ENCODE data around the gene ESF1. TPM values are rescaled to one million over a fixed set of nuclear protein-coding genes. Genes with fewer than 3 reads are reported as not detected.

ESF1 gene
- total RNA-seq, 1 donor from 2014 or later, result 14.0 TPM

DNA sequence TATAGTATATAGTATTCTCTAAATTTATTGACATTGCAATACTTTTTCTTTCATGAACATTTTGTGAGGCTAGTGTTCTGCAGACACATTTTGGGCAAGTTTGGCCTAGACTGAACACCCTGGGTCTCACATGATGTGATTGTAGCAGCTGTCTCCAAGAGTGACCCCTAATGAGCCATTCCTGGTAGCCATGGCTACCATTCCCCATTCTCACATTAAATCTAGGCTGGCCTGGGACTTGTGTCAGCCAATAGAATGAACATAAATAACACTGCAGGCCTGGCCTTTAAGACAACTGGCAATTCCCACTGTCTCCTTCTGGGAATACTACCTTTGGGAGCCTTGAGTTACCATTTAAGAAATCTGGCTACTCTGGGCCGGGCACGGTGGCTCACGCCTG, 108.0 kb downstream of the ESF1 start:
- Histone ChIP-seq H3K4me1 (peaks cover 12% of the 10 kb centered on the region), H3K4me3 (no peak overlapping the region), H3K27ac (no peak overlapping the region), H3K36me3 (no peaks in the 10 kb centered on the region), H3K27me3 (no peaks in the 10 kb centered on the region), H3K9me3 (no peaks in the 10 kb centered on the region)
- TF ChIP-seq, protein P1, sequence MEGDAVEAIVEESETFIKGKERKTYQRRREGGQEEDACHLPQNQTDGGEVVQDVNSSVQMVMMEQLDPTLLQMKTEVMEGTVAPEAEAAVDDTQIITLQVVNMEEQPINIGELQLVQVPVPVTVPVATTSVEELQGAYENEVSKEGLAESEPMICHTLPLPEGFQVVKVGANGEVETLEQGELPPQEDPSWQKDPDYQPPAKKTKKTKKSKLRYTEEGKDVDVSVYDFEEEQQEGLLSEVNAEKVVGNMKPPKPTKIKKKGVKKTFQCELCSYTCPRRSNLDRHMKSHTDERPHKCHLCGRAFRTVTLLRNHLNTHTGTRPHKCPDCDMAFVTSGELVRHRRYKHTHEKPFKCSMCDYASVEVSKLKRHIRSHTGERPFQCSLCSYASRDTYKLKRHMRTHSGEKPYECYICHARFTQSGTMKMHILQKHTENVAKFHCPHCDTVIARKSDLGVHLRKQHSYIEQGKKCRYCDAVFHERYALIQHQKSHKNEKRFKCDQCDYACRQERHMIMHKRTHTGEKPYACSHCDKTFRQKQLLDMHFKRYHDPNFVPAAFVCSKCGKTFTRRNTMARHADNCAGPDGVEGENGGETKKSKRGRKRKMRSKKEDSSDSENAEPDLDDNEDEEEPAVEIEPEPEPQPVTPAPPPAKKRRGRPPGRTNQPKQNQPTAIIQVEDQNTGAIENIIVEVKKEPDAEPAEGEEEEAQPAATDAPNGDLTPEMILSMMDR (IDR thresholded peaks at IDR 0.05), result no peak
- no peak for TF ChIP-seq POLR2A (IDR thresholded peaks at IDR 0.05)
- no peak for TF ChIP-seq POLR2AphosphoS5 (IDR thresholded peaks at IDR 0.05; ENCODE audit: insufficient read depth in 1 of 2, low read depth in 1 of 2)
- DNase-seq (ENCODE audit: extremely low spot score in 2 of 2), result no peak
- intact Hi-C loops (cut with DNase I), result no loop called here

DNA sequence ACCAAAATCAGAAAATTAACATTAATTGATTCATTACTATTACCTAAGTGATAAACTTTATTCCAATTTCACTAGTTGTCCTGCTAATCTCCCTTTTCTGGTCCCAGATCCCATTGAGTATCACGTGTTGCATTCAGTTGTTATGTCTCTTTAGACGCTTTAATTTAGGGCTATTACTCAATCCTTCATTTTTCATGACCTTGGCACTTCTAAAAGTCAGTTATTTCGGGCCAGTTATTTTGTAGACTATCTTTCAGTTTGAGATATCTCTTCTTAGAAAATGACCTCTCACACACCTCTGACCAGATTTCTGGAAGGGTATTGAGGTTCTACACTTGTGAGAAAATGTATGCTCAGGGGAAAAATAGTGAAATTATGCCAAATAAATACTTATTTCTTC, 112.0 kb downstream of the ESF1 start:
- Histone ChIP-seq H3K4me1 (peaks cover 21% of the 10 kb centered on the region), H3K4me3 (no peak overlapping the region), H3K9me3 (no peaks in the 10 kb centered on the region), H3K36me3 (no peaks in the 10 kb centered on the region), H3K27me3 (no peaks in the 10 kb centered on the region), H3K27ac (no peak overlapping the region)
- DNase-seq (ENCODE audit: extremely low spot score in 2 of 2), result no peak
- TF ChIP-seq POLR2AphosphoS5 (IDR thresholded peaks at IDR 0.05; ENCODE audit: insufficient read depth in 1 of 2, low read depth in 1 of 2), result no peak
- intact Hi-C loops (cut with DNase I), result no loop called here

DNA sequence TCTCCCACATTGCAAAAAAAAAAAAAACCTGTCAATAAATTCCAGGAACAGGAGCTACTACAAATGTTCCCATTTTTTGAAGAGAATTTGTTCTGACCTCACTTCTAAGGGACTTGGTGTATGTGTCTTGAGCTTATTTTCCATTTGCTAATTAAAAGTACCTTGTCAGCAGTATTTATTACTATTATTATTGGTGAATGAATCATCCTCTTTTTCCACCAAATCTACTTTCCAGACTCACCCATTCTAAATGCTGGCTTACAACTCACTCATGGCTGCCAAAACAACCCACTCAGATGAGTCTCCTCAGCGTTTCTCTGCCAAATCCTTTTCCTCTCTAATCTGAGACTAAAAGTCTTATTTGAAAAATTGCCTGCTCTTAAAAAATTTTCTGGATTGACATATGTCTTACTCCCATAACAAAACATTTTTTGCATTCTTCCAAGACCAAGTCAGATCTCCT, 112.8 kb downstream of the ESF1 start:
- H3K27ac ChIP-seq, result peak overlapping the region; percentile 19
- H3K36me3 ChIP-seq, result no peaks in the 10 kb centered on the region
- H3K27me3 ChIP-seq, result no peaks in the 10 kb centered on the region
- intact Hi-C loops (cut with DNase I), result no loop called here
- no peak overlapping the region for H3K4me3 ChIP-seq
- H3K9me3 ChIP-seq, result no peaks in the 10 kb centered on the region
- TF ChIP-seq POLR2A (IDR thresholded peaks at IDR 0.05), result no peak
- no peak for TF ChIP-seq POLR2AphosphoS5 (IDR thresholded peaks at IDR 0.05; ENCODE audit: insufficient read depth in 1 of 2, low read depth in 1 of 2)
- TF ChIP-seq, protein P1 (IDR thresholded peaks at IDR 0.05), result no peak
- H3K4me1 ChIP-seq, result peaks cover 21% of the 10 kb centered on the region
- DNase-seq (ENCODE audit: extremely low spot score in 2 of 2), result no peak

DNA sequence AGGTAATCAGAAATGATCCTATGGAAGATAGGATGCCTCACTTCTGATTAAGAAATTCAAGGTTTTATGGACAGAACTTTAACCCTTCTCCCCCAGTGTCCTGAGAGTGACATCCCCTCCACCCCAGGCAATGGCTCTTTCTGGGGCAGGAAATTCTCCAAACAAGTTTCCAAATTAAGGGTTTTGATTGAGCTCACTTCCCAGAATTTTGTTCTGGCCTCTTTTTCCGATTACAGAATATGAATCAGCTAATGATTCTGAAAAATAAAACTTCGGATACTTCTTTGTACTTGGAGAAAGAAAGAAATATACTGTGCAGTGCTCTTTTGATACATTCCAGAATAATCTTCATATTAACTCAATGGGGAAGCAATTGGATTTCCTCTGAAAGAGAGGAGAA, 113.2 kb downstream of the ESF1 start:
- intact Hi-C loops (cut with DNase I), result no loop called here
- H3K27ac ChIP-seq, result peak overlapping the region; percentile 19

DNA sequence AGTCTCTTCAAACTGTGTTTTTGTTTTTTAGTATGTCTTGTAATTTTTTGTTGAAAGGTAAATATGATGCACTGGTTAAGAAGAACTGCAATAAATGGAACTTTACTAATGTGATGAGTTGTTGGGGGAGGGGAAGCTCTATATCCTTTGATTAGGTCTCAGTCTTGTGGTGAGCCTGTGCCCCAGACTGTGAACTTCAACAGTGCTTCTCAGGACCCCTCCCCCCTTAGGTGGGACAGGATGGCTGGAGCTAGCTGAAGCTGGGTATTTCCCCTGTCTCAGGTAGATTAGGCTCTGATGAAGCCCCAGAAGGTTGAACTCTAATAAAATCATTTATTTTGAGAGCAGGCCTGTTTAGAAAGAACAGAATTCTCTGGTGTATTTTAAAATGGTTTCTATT, 114.6 kb downstream of the ESF1 start:
- H3K9me3 ChIP-seq, result no peaks in the 10 kb centered on the region
- intact Hi-C loops (cut with DNase I), result no loop called here
- no peak for TF ChIP-seq POLR2AphosphoS5 (IDR thresholded peaks at IDR 0.05; ENCODE audit: insufficient read depth in 1 of 2, low read depth in 1 of 2)
- TF ChIP-seq POLR2A (IDR thresholded peaks at IDR 0.05), result no peak
- TF ChIP-seq, protein P1 (IDR thresholded peaks at IDR 0.05), result no peak
- H3K27ac ChIP-seq, result no peak overlapping the region
- peaks cover 21% of the 10 kb centered on the region for H3K4me1 ChIP-seq
- no peak overlapping the region for H3K4me3 ChIP-seq
- no peak for DNase-seq (ENCODE audit: extremely low spot score in 2 of 2)
- H3K36me3 ChIP-seq, result no peaks in the 10 kb centered on the region
- H3K27me3 ChIP-seq, result no peaks in the 10 kb centered on the region

More for the DNA sequence above, 113.2 kb downstream of the ESF1 start:
- no peak for TF ChIP-seq POLR2AphosphoS5 (IDR thresholded peaks at IDR 0.05; ENCODE audit: insufficient read depth in 1 of 2, low read depth in 1 of 2)
- TF ChIP-seq, protein P1 (IDR thresholded peaks at IDR 0.05), result no peak
- no peak for TF ChIP-seq POLR2A (IDR thresholded peaks at IDR 0.05)
- Histone ChIP-seq H3K4me1 (peaks cover 21% of the 10 kb centered on the region), H3K36me3 (no peaks in the 10 kb centered on the region), H3K4me3 (no peak overlapping the region), H3K27me3 (no peaks in the 10 kb centered on the region), H3K9me3 (no peaks in the 10 kb centered on the region)
- DNase-seq (ENCODE audit: extremely low spot score in 2 of 2), result no peak

Measured in vagina (tissue), 2 donors.